A673 (cell line): ENCODE results near the gene LINC00237.

Experiments used
- CTCF ChIP-seq: fragments of 300-800, 200-600 bp; sonication (generic); conservative IDR thresholded peaks from 2 replicates; pipeline ENCODE4 v1.5.1; 2017; ENCODE audit warnings: low read depth, mild to moderate bottlenecking, antibody characterized with exemption, low read length, moderate library complexity, mixed read lengths
- EZH2 ChIP-seq: fragments of 200-600 bp; sonication (generic); IDR thresholded peaks from 2 replicates; pipeline ENCODE4 v1.6.1; 2017; ENCODE audit warnings: borderline replicate concordance, low read depth, mild to moderate bottlenecking, mixed read lengths, antibody characterized with exemption, low read length; ENCODE audit not compliant: poor library complexity, severe bottlenecking

- TF ChIP-seq CTCF: no peak
- no peak for TF ChIP-seq EZH2
Measured at GRCh38 chr20:21064924-21065323, 41.2 kb downstream of the LINC00237 start.
